Esophagus (tissue), 2 donors: ENCODE data around the gene MAP1B. TPM values are rescaled to one million over a fixed set of nuclear protein-coding genes. Genes with fewer than 3 reads are reported as not detected.

Experiments used
- H3K27ac ChIP-seq, 2 donors: one replicate each; pipeline ENCODE4 v1.5.1; 2013; ENCODE audit warnings: low read depth in 2 of 2, mild to moderate bottlenecking in 2 of 2, inconsistent platforms in 1 of 2, low read length in 1 of 2, moderate library complexity in 1 of 2
- H3K27me3 ChIP-seq, 2 donors: one replicate each; pipeline ENCODE4 v1.6.1; 2013; ENCODE audit warnings: low read length in 2 of 2, control low read depth in 1 of 2, mild to moderate bottlenecking in 1 of 2; ENCODE audit not compliant: insufficient read depth in 2 of 2, control insufficient read depth in 1 of 2
- H3K36me3 ChIP-seq, 2 donors: one replicate each; pipeline ENCODE4 v1.6.1; 2013; ENCODE audit warnings: low read length in 1 of 2; ENCODE audit not compliant: control insufficient read depth in 2 of 2, insufficient read depth in 2 of 2
- H3K4me1 ChIP-seq, 2 donors: one replicate each; pipeline ENCODE4 v1.6.1; 2013; ENCODE audit warnings: low read length in 1 of 2; ENCODE audit not compliant: control insufficient read depth in 2 of 2, insufficient read depth in 2 of 2
- H3K4me3 ChIP-seq, 2 donors: one replicate each; pipeline ENCODE4 v1.5.1; 2013; ENCODE audit warnings: low read length in 2 of 2, mild to moderate bottlenecking in 2 of 2, low read depth in 1 of 2, moderate library complexity in 1 of 2
- H3K9me3 ChIP-seq, 2 donors: one replicate each; pipeline ENCODE4 v1.6.1; 2013; ENCODE audit warnings: mild to moderate bottlenecking in 2 of 2, low read depth in 1 of 2, low read length in 1 of 2, moderate library complexity in 1 of 2; ENCODE audit not compliant: control insufficient read depth in 2 of 2, insufficient read depth in 1 of 2
- WGBS, 2 donors: extraction: QIAGEN DNeasy Blood & Tissue Kit; methylation state at CpG; one replicate each; pipeline ENCODE4 v1.1.7; 2013; 5-methylcytosine and 5-hydroxymethylcytosine counted together
- polyA plus RNA-seq, 2 donors: library from polyadenylated mRNA; stranded (reverse); fragments of 200-250 nt; gene quantifications; one replicate each; pipeline ENCODE4 v1.2.3, GENCODE V29; 2013
- donor health status: healthy with polysubstance abuse.
- donor health status: Bipolar disorder and iron deficiency.

MAP1B gene
- polyA plus RNA-seq, 2 donors: 1.8 to 2.5 TPM

DNA sequence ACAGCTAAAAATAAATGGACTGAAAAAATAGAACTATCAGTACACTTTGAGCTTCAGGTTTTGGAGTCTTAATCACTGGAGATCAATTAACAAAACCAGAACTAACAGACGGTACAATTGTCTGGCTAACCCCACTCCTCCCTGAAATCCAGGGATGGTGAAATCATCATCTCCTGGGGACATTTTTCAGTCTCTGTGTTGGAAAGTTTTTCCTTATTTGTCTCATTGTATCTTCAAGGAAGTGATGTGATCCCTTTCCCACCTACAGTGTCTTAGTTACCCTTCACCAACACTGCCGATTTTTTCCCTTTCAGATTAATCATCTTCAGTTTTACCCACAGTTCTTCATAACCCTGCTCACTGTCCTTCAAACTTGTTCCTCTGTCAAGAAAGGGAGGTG, 81.9 kb downstream of the MAP1B start:
- Histone ChIP-seq H3K4me3 (no peak overlapping the region), H3K27me3 (no peaks in the 10 kb centered on the region), H3K9me3 (no peaks in the 10 kb centered on the region), H3K4me1 (peaks cover 2 to 5% of the 10 kb centered on the region in 2 donors), H3K36me3 (peaks cover 0 to 2% of the 10 kb centered on the region in 2 donors), H3K27ac (no peak overlapping the region)
- WGBS, 2 donors: 86 to 91% methylated on average over 2 of the region's 2 CpGs

DNA sequence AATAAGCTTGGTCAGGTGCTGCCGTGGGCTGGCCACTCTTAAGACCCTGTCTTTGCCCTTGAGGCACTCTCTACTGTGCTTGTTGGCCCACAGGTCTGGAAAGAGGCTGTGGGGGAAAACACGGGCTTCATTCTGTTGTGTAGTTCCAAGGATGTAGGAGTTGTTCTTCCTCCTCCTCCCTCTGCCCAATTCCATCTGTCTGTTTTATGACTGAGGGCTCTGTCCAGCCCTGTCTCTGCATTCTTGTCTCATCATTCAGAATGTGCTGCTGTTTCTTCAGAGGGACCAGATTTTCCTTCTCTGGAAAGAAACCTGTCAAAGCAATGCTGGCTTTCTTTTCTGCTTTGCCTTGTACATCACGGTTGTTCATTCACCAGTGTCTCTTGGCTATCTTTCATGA, 84.1 kb downstream of the MAP1B start:
- peaks cover 0 to 4% of the 10 kb centered on the region in 2 donors for H3K36me3 ChIP-seq
- WGBS, 2 donors: 80 to 82% methylated on average over 3 of the region's 3 CpGs

DNA sequence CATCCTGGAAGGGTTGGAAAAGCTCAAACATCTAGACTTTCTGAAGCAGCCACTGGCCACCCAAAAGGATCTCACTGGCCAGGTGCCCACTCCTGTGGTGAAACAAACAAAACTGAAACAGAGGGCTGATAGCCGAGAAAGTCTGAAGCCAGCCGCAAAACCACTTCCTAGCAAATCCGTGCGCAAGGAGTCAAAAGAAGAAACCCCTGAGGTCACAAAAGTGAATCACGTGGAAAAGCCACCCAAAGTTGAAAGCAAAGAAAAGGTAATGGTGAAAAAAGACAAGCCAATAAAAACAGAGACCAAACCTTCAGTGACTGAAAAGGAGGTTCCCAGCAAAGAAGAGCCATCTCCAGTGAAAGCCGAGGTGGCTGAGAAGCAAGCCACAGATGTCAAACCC, 87.6 kb downstream of the MAP1B start:
- Histone ChIP-seq H3K4me1 (no peaks in the 10 kb centered on the region), H3K27me3 (no peaks in the 10 kb centered on the region), H3K4me3 (no peak overlapping the region), H3K9me3 (no peaks in the 10 kb centered on the region), H3K27ac (no peak overlapping the region), H3K36me3 (peaks cover 0 to 4% of the 10 kb centered on the region in 2 donors)
- 87 to 88% methylated on average over 6 of the region's 6 CpGs for WGBS, 2 donors

More for the DNA sequence above, 84.1 kb downstream of the MAP1B start:
- H3K9me3 ChIP-seq: no peaks in the 10 kb centered on the region
- peaks cover 1 to 2% of the 10 kb centered on the region in 2 donors for H3K4me1 ChIP-seq
- no peaks in the 10 kb centered on the region for H3K27me3 ChIP-seq
- H3K4me3 ChIP-seq: no peak overlapping the region
- no peak overlapping the region for H3K27ac ChIP-seq

DNA sequence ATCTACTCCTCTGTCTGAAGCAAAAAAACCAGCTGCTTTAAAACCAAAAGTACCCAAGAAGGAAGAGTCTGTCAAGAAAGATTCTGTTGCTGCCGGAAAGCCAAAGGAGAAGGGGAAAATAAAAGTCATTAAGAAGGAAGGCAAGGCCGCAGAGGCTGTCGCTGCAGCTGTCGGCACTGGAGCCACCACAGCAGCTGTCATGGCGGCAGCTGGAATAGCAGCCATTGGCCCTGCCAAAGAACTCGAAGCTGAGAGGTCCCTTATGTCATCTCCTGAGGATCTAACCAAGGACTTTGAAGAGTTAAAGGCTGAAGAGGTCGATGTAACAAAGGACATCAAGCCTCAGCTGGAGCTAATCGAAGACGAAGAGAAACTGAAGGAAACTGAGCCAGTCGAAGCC, 88.3 kb downstream of the MAP1B start:
- Histone ChIP-seq H3K4me1 (no peaks in the 10 kb centered on the region), H3K27me3 (no peaks in the 10 kb centered on the region), H3K4me3 (no peak overlapping the region), H3K27ac (no peak overlapping the region), H3K9me3 (no peaks in the 10 kb centered on the region), H3K36me3 (peaks cover 0 to 4% of the 10 kb centered on the region in 2 donors)
- WGBS, 2 donors: 95% methylated on average over 10 of the region's 10 CpGs

DNA sequence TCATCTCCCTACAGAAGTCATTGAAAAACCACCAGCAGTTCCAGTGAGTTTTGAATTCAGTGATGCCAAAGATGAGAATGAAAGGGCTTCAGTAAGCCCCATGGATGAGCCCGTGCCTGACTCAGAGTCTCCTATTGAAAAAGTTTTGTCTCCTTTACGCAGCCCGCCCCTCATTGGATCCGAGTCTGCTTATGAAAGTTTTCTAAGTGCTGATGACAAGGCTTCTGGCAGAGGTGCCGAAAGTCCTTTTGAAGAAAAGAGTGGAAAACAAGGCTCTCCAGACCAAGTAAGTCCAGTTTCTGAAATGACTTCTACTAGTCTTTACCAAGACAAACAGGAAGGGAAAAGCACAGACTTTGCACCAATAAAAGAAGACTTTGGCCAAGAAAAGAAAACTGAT, 90.1 kb downstream of the MAP1B start:
- no peak overlapping the region for H3K27ac ChIP-seq
- no peak overlapping the region for H3K4me3 ChIP-seq
- no peaks in the 10 kb centered on the region for H3K9me3 ChIP-seq
- peaks cover 0 to 4% of the 10 kb centered on the region in 2 donors for H3K36me3 ChIP-seq
- H3K27me3 ChIP-seq: no peaks in the 10 kb centered on the region
- 95 to 97% methylated on average over 5 of the region's 5 CpGs for WGBS, 2 donors
- H3K4me1 ChIP-seq: no peaks in the 10 kb centered on the region

DNA sequence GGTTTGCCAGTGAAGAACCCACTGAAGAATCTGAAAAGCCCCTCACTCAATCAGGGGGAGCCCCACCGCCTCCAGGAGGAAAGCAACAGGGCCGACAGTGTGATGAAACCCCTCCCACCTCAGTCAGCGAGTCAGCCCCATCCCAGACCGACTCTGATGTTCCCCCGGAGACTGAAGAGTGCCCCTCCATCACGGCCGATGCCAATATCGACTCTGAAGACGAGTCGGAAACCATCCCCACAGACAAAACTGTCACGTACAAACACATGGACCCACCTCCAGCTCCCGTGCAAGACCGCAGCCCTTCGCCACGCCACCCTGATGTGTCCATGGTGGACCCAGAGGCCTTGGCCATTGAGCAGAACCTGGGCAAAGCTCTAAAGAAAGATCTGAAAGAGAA, 92.4 kb downstream of the MAP1B start:
- H3K4me3 ChIP-seq: no peak overlapping the region
- no peak overlapping the region for H3K27ac ChIP-seq
- H3K9me3 ChIP-seq: no peaks in the 10 kb centered on the region
- no peaks in the 10 kb centered on the region for H3K36me3 ChIP-seq
- no peaks in the 10 kb centered on the region for H3K27me3 ChIP-seq
- 97% methylated on average over 15 of the region's 15 CpGs for WGBS, 2 donors
- H3K4me1 ChIP-seq: no peaks in the 10 kb centered on the region

DNA sequence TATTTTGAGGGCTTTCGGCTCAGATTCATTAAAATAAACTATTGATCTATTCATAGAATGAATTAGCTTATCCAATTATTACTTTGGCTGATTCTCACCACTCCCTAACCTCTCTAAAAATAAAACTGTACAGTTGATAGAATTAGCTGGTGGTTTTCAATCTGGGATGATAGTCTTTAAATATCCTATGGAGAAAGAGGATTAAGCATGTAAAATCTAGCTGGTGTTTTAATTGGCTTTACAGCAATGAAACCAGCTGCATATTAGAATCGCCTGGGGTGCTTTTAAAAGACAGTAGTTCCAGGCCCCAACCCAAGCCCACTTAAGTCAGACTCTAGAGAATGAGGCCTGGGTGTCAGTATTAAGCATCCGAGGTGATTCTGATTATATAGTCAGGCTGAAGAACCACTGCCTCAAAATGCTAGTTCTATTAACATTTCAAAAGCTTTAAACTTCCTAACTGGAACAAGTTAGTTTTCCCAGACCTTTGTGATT, 95.1 kb downstream of the MAP1B start:
- WGBS, 2 donors: 79 to 81% methylated on average over 3 of the region's 3 CpGs
- H3K36me3 ChIP-seq: no peaks in the 10 kb centered on the region
- H3K9me3 ChIP-seq: no peaks in the 10 kb centered on the region
- no peaks in the 10 kb centered on the region for H3K4me1 ChIP-seq
- H3K27ac ChIP-seq: no peak overlapping the region
- H3K4me3 ChIP-seq: no peak overlapping the region
- no peaks in the 10 kb centered on the region for H3K27me3 ChIP-seq

DNA sequence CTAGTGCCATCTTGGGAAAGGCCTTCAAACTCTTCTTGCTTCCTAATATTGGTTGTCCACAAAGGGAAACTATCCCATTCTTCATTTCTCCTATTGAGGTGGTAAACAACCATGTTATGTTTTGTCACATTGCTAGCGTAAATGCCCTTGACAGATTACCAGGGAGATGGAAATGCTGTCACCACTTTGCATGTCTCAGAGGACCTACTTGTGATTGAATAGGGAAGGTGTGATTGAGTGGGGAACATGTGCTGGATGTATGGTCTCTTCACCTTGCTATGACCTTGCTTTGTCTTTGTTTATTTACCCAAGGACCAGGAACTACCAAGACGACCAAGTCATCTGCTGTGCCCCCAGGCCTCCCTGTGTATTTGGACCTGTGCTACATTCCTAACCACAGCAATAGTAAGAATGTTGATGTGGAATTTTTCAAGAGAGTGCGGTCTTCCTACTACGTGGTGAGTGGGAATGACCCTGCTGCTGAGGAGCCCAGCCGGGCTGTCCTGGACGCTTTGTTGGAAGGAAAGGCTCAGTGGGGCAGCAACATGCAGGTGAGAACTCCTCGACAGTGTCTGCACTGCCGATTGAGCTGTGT, 96.1 kb downstream of the MAP1B start:
- WGBS, 2 donors: 84 to 86% methylated on average over 8 of the region's 8 CpGs
- H3K4me3 ChIP-seq: no peak overlapping the region
- no peaks in the 10 kb centered on the region for H3K36me3 ChIP-seq
- H3K9me3 ChIP-seq: no peaks in the 10 kb centered on the region
- no peaks in the 10 kb centered on the region for H3K4me1 ChIP-seq
- no peak overlapping the region for H3K27ac ChIP-seq
- H3K27me3 ChIP-seq: no peaks in the 10 kb centered on the region

DNA sequence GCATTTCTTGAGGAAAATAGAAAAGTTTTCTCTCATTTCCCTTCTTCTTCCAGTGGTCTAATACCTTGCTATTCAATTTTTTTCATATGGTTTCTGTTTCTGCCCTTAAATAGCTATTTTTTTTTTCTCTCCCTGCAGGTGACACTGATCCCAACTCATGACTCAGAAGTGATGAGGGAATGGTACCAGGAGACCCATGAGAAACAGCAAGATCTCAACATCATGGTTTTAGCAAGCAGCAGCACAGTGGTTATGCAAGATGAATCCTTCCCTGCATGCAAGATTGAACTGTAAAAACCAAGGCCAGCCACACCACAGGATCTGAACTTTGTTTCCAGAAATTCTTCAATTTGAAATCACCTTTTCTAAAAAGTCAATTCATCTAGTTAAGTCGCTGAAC, 97.7 kb downstream of the MAP1B start:
- H3K36me3 ChIP-seq: no peaks in the 10 kb centered on the region
- no peaks in the 10 kb centered on the region for H3K27me3 ChIP-seq
- H3K4me1 ChIP-seq: no peaks in the 10 kb centered on the region
- H3K4me3 ChIP-seq: no peak overlapping the region
- no peak overlapping the region for H3K27ac ChIP-seq
- no peaks in the 10 kb centered on the region for H3K9me3 ChIP-seq
- WGBS, 2 donors: 96 to 100% methylated on average over 1 of the region's 1 CpG

DNA sequence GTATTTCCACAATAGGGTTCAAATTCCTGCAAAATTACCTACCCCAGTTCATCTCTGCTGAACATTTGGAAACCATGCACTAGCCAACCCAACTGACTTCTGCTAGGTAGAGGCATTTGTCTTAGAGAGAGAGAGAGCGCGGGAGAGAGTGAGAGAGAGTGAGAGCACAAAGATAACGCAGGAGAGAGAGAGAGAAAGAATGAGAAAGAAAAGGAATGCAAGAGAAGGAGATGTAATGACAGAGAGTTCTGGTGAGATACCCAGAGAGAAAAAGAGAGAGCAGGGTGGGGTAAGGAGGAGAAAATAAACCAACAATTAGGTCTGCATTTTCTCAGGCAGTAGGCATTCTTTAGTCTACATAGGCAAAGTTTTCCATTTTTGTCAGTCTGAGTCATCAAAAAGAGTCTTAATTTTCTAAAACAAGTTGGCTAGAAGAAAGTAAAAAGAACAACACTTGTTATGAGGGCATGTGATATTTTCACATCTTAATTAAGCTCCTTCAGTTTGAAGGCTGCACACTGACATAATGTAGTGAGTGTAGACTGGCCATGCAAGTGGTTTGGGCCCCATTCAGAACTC, 98.2 kb downstream of the MAP1B start:
- 96 to 97% methylated on average over 3 of the region's 3 CpGs for WGBS, 2 donors
- Histone ChIP-seq H3K27me3 (no peaks in the 10 kb centered on the region), H3K9me3 (no peaks in the 10 kb centered on the region), H3K4me1 (no peaks in the 10 kb centered on the region), H3K4me3 (no peak overlapping the region), H3K36me3 (no peaks in the 10 kb centered on the region), H3K27ac (no peak overlapping the region)
